Stomach (tissue), 9 donors: Measurements from ENCODE around the gene ELMO1. TPM values are rescaled to one million over a fixed set of nuclear protein-coding genes. Genes with fewer than 3 reads are reported as not detected.

Experiments used
- DNase-seq, 2 donors: peaks; one replicate each; pipeline versions ENCODE4 v3.0.0 to v3.0.0-alpha.2; 2013 to 2019
- H3K27ac ChIP-seq, 5 donors: fragments of 200-600 bp in 4 of 5; sonication (generic) in 4 of 5; one replicate each; pipeline ENCODE4 v1.5.1; 2013 to 2019; ENCODE audit warnings: mild to moderate bottlenecking in 1 of 5, moderate library complexity in 1 of 5
- H3K27me3 ChIP-seq, 3 donors: fragments of 200-600 bp; sonication (generic); one replicate each; pipeline ENCODE4 v1.5.1; 2017 to 2019; ENCODE audit warnings: mixed run types in 1 of 3
- H3K36me3 ChIP-seq, 4 donors: fragments of 200-600 bp; sonication (generic); 1 replicate in 3 of 4; 2 replicates in 1 of 4; pipeline ENCODE4 v1.5.1; 2016 to 2019
- H3K4me1 ChIP-seq, 4 donors: fragments of 200-600 bp; sonication (generic); one replicate each; pipeline ENCODE4 v1.5.1; 2016 to 2019
- H3K4me3 ChIP-seq, 4 donors: fragments of 200-600 bp; sonication (generic) in 3 of 4; one replicate each; pipeline ENCODE4 v1.5.1; 2016 to 2019; ENCODE audit warnings: mild to moderate bottlenecking in 1 of 4
- H3K9me3 ChIP-seq, 4 donors: fragments of 200-600 bp; sonication (generic); one replicate each; pipeline ENCODE4 v1.5.1; 2016 to 2019
- CTCF ChIP-seq, 7 experiments: fragments of 450-650 bp in 4 of 7; fragments of 200-600 bp in 3 of 7; sonication (generic) in 3 of 7; IDR thresholded peaks; one replicate each; pipeline ENCODE4 v1.5.1; 2016 to 2019; ENCODE audit warnings: antibody characterized with exemption in 7 of 7, control low read depth in 2 of 7, mild to moderate bottlenecking in 1 of 7
- EP300 ChIP-seq: sonication (generic); formaldehyde crosslinking; IDR thresholded peaks from one replicate; pipeline ENCODE4 v1.6.1; 2017; ENCODE audit warnings: antibody characterized with exemption
- POLR2A ChIP-seq, 4 donors: fragments of 450-650 bp; IDR thresholded peaks; one replicate each; pipeline ENCODE4 v1.6.1; 2016; ENCODE audit warnings: antibody characterized with exemption in 4 of 4, control low read depth in 2 of 4, mild to moderate bottlenecking in 1 of 4, moderate library complexity in 1 of 4
- POLR2AphosphoS5 ChIP-seq, 3 donors: sonication (generic); formaldehyde crosslinking; IDR thresholded peaks; one replicate each; pipeline ENCODE4 v1.6.1; 2016; ENCODE audit warnings: antibody characterized with exemption in 3 of 3
- WGBS, 5 donors: extraction: QIAGEN DNeasy Blood & Tissue Kit in 3 of 5; methylation state at CpG; one replicate each; pipeline versions ENCODE4 v1.1.5 to v1.1.7; 2013 to 2018; 5-methylcytosine and 5-hydroxymethylcytosine counted together
- intact Hi-C: fragments of 100-400 bp; cut with DNase I; formaldehyde crosslinking; loops from one replicate; pipeline ENCODE4 v1.15.1; 2023; ENCODE audit warnings: low total_unique reads
- polyA plus RNA-seq, 3 donors: library from polyadenylated mRNA; stranded (reverse); fragments of 200-250 nt; gene quantifications; one replicate each; pipeline ENCODE4 v1.2.3, GENCODE V29; 2013
- total RNA-seq, 5 donors: library from RNA; depleted of rRNA; stranded (reverse); fragments of >200 nt; gene quantifications; one replicate each; pipeline versions ENCODE4 v1.1.0 to v1.2.3, GENCODE V29; 2014 to 2016
- donor health status: healthy with polysubstance abuse.
- donor health status: Bipolar disorder and iron deficiency.
- donor health status: healthy.

The ELMO1 gene
- total and polyA plus RNA-seq, 8 donors, result 4.1 to 117 (median 44.8) TPM

GRCh38 chr7:37443627-37444026 is 5.0 kb downstream of the ELMO1 start:
- intact Hi-C loops, result no loop called here
- Histone ChIP-seq H3K27ac (no peak overlapping the region), H3K4me1 (peaks cover under 1 to 54% (median 22%) of the 10 kb centered on the region in 4 donors), H3K9me3 (no peaks in the 10 kb centered on the region), H3K36me3 (no peaks in the 10 kb centered on the region), H3K27me3 (peaks cover 0 to 26% (median 10%) of the 10 kb centered on the region in 3 donors), H3K4me3 (no peak overlapping the region)
- TF ChIP-seq POLR2AphosphoS5 (IDR thresholded peaks at IDR 0.05) (no peak), POLR2A (IDR thresholded peaks at IDR 0.05) (no peak), CTCF (IDR thresholded peaks at IDR 0.05) (no peak), EP300 (no peak)
- 60 to 94% (median 73%) methylated on average over 1 of the region's 1 CpG for WGBS, 5 donors
- no peak for DNase-seq

GRCh38 chr7:37442268-37442667 is 6.4 kb downstream of the ELMO1 start:
- Histone ChIP-seq H3K4me1 (peaks cover 0 to 42% (median 11%) of the 10 kb centered on the region in 4 donors), H3K36me3 (no peaks in the 10 kb centered on the region), H3K4me3 (no peak overlapping the region), H3K9me3 (no peaks in the 10 kb centered on the region), H3K27me3 (peaks cover 0 to 13% (median 0%) of the 10 kb centered on the region in 3 donors), H3K27ac (peak overlapping the region in 1 of 5 donors; percentile 32)
- WGBS, 5 donors, result 71 to 87% (median 80%) methylated on average over 4 of the region's 4 CpGs
- TF ChIP-seq CTCF (IDR thresholded peaks at IDR 0.05) (no peak), POLR2A (IDR thresholded peaks at IDR 0.05) (no peak), EP300 (no peak), POLR2AphosphoS5 (IDR thresholded peaks at IDR 0.05) (no peak)
- intact Hi-C loops, result no loop called here
- no peak for DNase-seq

- H3K4me3 ChIP-seq, result no peak overlapping the region
- DNase-seq, result no peak
- WGBS, 5 donors, result 40 to 56% (median 52%) methylated on average over 3 of the region's 3 CpGs
- intact Hi-C loops, result no loop called here
- H3K9me3 ChIP-seq, result no peaks in the 10 kb centered on the region
- H3K27ac ChIP-seq, result peak overlapping the region in 3 of 5 donors; percentile 32 to 39 (median 33)
- H3K27me3 ChIP-seq, result peaks cover 0 to 8% (median 0%) of the 10 kb centered on the region in 3 donors
- H3K36me3 ChIP-seq, result no peaks in the 10 kb centered on the region
- TF ChIP-seq CTCF (IDR thresholded peaks at IDR 0.05), result no peak
- TF ChIP-seq POLR2A (IDR thresholded peaks at IDR 0.05), result no peak
- no peak for TF ChIP-seq POLR2AphosphoS5 (IDR thresholded peaks at IDR 0.05)
- TF ChIP-seq EP300, result no peak
- peaks cover 0 to 37% (median 10%) of the 10 kb centered on the region in 4 donors for H3K4me1 ChIP-seq
Measured at GRCh38 chr7:37441816-37442215, 6.8 kb downstream of the ELMO1 start.

- TF ChIP-seq POLR2A (IDR thresholded peaks at IDR 0.05), result no peak
- no peak for TF ChIP-seq CTCF (IDR thresholded peaks at IDR 0.05)
- no peak for TF ChIP-seq POLR2AphosphoS5 (IDR thresholded peaks at IDR 0.05)
- no peak for TF ChIP-seq EP300
- intact Hi-C loops, result no loop called here
- Histone ChIP-seq H3K9me3 (no peaks in the 10 kb centered on the region), H3K36me3 (no peaks in the 10 kb centered on the region), H3K4me3 (no peak overlapping the region), H3K27me3 (peaks cover 0 to 5% (median 0%) of the 10 kb centered on the region in 3 donors), H3K27ac (peak overlapping the region in 3 of 5 donors; percentile 32 to 39 (median 33)), H3K4me1 (peaks cover 0 to 34% (median 10%) of the 10 kb centered on the region in 4 donors)
- DNase-seq, result no peak
- 30 to 56% (median 46%) methylated on average over 3 of the region's 3 CpGs for WGBS, 5 donors
Measured at GRCh38 chr7:37441386-37441760, 7.3 kb downstream of the ELMO1 start.
